GM18499 (cell line): ENCODE data around the gene GATAD2A.

Source experiments
- ATAC-seq: cut with Tn5 transposase; IDR thresholded peaks from one replicate; pipeline ENCODE4 v1.9.1; 2021; ENCODE audit warnings: moderate number of reproducible peaks; ENCODE audit not compliant: insufficient read depth, unreplicated experiment

The GATAD2A gene

DNA sequence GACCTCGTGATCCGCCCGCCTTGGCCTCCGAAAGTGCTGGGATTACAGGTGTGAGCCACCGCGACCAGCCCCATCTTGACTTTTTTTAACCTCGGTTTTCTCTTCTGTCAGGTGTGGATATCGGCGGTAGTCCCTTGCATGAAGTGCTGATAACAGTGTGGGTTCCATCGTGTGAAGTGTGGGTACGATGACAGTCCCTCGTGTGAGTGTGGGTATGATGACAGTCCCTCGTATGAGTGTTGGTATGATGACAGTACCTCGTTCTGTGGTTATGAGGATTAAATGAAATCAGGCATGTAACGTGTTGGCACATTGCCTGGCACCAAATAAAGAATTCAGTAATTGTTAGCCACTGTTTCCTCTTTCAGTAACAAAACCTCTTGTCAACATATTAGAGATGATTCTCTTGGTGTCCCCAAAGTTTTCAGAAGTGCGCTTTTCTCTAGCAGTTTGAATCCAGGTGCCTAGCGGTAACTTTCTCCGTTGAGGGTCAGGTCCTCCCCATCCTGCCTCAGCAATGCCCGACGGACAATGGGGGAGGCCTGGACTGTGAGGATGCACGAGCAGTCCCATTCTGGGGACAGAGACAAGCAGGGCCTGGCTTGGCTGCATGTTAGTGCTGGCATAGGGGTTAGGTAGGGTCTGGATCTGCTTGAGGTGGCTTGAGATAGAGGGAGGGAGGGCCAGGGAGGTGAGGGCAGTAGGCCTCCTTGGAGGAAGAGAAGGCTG, 15.3 kb downstream of the GATAD2A start:
- no peak for ATAC-seq

DNA sequence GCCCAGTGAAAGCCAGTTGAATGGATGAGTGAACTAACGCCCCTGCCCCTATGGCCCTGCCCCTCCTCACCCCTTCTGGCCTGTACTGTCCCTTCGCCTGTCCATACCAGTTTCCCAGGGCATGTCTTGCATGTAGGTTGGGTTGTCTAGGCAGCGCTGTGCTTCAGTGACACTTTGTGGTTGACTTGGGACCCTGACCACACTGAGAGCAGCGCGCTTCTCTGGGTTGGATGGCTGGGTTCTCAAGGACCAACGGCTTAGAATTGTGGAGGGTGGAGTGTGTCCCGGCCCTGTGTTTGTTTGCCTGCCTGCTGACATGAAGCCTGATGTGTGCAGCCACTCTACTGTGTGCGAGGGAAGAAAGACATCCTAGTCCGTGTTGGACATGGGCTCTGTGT, 15.8 kb downstream of the GATAD2A start:
- ATAC-seq = no peak

DNA sequence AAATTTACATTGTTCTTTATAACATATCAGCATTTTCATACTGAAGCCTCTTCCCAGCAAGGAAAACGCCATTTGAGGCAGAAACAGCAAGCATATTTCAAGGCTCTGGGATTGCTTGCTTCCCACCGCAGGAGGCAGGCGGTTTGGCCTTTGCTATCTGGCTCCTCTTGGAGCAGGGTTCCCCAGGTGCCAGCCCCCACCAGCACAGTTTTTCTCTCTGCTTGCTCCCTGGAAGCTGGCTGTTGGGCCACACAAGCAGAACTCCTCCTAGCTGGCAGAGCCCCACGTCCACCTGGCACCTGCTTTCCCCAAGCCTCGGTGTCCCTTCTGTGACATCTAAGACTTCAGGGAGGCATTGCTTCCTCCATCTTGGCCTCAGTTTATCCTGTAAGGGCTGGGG, 16.7 kb downstream of the GATAD2A start:
- ATAC-seq = no peak

DNA sequence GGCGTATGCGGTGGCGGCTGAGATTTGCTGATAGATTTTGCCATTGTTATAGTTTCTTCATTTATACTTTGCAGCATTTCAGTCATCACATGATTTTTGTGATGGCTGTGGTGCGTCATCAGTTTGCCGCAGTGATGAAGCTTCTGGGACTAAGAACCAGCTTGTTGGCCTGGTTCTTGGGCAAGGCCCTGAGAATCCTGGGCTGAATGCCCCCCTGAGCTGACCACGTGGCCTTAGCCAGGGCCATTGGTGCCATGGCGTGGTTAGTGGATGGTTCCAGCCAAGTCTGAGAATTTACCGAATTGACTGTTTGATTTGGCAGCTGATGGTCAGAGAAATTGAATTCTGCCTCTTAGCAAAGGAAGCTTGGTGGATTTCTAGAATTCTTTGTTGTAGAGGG, 17.8 kb downstream of the GATAD2A start:
- no peak for ATAC-seq

DNA sequence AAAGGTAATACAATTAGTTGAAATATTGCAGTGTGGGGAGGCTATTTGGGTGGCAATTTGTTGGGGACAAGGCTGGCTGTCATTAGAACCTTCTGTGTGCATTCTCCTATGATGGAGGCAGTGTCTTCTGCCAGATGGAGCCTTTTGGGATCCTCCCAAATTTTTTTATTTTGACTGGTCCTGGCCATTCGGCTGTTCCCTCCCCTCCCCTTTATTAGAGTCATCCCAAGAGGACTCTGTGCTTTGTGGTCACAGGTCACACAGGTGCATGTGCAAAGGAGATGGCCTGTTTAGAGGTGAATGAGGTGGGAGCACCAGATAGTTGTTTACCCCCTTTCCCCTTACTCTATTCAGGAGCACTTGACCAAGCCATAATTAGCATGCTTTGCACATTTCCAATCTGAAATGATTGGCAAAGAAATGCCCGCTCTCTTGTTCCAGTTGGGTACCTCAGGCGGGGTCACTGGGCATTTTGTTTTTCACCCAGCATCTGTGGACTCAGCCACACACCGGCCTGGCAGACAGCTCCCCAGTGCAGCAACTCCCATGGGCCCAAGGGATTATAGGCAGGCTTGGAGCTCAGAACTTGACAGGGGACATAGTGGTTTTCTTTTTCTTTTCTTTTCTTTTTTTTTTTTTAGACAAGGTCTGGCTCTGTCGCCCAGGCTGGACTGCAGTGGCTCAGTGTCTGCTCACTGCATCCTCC, 19.8 kb downstream of the GATAD2A start:
- no peak for ATAC-seq

DNA sequence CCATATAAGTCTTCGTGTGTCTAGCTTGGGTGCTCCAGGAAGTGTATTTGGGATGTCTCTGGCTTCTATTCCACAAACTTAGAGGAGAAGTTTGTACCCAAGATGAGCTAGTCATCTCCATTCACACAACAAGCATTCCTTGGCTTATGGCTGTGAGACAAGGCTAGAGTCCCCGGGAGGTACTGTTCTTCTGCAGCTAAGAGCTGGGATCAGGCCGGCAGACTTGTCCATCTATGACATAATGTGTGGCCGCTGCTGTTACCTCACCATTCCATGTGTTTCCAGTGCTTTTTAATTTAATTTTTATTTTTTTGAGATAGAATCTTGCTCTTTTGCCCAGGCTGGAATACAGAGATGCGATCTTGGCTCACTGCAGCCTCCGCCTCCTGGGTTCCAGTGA, 20.7 kb downstream of the GATAD2A start:
- ATAC-seq = no peak

DNA sequence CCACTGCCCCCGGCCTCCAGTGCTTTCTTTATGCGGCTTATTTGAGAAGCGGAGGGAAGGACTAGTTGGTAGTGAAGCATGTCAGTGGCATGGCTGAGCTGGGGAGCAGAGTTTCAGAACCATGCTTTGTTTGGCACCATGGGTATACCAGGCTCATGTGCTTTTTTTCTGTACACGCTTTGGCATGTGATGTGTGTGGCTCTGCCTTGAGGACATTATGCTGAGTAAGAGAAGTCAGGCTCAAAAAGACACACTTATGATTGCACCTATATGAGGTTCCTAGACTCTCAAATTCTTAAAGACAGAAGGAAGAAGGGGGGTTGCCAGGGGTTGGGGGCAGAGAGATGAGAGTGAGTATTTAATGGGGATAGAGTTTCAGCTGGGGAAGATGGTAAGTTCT, 21.3 kb downstream of the GATAD2A start:
- ATAC-seq = no peak

DNA sequence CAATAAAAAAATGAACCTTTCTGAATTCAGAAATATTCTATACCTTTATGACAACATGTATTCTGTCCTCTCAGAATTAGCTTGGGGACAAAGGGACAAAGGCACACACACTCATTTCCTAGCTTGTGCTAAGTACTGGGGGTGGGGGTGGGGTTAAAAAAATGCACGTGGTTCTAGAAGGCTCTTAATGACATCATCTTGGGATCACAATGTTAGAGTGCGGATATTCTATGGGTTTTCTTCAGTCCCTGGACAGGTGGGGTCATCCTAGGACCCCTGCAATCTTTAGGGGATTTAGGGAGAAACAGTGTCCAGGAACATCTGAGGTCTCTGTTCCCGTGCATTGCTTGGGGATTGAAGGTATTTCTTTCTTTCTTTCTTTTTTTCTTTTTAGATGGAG, 21.8 kb downstream of the GATAD2A start:
- no peak for ATAC-seq

DNA sequence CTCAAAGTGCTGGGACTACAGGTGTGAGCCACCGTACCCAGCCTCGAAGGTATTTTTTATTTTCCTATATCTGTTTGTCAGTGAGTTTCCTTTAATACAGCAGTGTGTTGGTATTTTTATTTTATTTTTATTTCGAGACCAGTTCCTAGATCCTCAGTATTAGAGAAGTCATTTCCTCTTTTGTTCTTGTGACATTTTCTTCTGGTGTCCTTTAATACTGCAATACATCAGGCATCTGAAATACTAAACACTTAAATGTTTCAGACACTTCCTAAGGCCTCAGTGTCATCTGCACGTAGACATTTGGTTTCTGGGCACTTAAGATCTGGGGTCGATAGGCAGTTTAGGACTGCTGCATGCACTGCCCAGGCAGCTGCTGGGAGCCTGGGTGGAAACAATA, 22.5 kb downstream of the GATAD2A start:
- no peak for ATAC-seq

DNA sequence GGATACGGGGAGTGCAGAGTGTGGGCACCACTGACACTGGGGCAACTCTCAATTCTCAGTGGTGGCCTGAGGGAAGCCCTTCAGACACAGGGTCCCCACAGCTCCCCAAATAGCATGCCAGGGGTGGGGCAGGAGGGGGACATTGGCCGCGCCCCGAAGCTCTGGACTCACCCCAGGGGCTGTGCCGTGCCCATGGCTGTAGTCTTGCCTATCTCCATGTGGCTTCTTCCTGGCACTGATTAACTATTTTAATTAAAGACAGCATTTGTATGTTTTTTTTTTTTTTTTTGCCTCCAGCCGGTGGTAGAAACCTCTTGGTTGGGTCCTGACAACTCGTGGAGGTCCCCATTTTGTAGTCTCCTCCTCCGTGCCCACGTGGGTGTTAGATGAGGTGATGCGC, 23.3 kb downstream of the GATAD2A start:
- no peak for ATAC-seq

DNA sequence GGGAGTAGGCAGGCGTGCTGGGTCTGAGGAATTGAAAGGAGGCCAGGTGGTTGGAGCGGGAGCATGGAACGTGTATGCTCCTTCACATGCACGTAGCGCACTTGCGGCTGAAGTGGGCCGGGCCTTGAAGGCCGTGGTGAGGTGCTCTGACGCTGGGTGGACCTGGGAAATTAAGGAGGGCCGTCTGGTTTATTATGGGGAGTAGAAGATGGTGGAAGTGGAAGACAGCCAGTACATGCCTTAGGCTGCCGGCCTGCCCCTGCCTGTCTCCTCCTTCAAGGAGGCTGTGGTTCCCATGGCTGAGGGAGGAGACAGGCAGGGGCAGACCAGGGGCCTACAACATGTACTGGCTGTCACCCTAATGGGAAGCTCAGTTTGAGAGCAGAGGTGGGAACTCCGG, 23.9 kb downstream of the GATAD2A start:
- ATAC-seq = no peak

DNA sequence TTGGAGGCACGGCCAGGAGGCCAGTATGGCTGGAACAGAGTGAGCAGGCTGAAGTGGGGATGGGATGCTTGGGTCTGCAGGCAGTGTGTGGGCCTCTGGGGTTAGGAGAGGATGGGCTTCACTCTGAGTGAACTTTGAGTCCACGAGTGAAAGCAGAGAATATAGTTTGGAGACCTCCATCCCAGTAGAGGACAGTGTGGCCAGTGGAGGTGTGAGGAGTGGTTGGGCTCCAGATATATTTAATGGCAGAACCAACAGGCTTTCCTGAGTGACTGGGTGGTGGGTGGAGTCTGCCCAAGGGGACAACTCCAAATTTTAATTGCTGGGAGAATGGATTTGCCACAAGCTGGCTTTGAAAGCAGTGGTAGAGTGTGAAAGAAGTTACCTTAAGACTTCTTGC, 27.3 kb downstream of the GATAD2A start:
- no peak for ATAC-seq

DNA sequence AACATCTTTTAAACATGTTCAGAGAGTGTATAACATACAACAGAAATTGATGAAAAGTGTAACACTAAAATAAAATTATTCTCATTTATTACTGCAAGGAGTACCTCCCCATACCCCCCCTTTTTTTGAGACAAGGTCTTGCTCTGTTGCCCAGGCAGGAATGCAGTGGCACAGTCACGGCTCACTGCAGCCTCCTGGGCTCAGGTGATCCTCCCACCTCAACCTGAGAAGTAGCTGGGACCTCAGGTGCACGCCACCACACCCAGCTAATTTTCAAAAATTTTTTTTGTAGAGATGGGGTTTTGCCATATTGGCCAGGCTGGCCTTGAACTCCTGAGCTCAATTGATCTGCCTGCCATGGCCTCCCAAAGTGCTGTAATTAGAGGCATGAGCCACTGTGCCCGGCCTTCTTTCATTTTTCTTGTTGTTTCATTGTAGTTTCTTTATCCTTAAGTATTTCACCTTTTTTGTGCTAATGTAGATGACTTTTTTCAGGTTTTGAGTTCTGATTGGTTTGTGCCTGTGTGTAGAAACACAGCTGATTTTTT, 28.3 kb downstream of the GATAD2A start:
- ATAC-seq = no peak

DNA sequence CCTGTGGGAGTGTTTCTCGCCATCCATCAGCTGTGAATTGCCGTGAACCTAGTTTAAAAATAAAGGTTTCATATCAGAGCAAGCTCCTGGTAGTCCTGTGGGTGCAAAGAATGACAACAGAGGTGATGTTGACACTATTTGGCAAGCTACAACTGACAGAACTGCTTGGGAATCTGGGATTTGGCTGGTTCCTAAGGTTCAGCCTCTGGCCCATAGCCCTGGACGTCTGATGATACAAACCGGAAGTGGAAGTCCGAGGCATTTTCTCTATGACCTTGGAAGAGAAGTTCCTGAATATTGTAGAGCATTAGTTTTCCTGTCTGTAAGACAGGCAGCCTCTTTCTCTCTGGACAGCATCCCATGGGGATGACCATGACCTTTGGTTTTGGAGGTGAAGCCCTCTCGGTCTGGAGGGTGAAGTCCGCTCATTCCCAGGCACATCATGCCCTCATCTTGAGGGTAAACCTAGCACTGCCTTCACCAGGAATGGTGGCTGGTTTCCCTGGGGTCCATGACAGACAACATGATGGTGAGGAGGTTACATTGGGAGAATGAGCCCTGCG, 29.1 kb downstream of the GATAD2A start:
- ATAC-seq = no peak

DNA sequence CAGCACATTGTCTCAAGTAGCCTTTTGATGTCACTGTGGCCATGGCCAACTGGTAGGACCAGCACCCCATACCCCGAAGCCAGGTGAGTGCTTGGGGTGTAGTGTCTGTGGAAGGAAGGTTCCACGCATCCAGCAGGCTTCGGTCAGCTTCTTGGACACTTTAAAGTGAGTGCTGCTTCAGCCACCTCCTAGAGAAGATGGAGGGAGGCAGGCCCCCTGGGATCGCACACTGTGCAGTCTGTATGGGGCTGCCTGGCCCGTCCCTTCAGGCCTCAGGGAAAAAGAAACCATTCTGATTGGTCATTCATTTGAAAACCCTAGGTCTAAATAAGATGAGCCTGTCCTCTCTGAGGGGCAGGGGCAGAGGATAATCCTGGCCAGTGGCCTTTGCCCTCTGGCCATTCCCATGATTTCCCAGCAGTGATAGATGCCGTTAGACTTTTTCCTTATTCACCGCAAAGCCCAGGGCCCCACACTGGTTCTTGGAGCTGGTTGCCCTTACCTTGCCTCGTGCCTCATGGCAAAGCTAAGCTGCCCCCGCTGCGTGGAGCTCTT, 30.7 kb downstream of the GATAD2A start:
- ATAC-seq = no peak

DNA sequence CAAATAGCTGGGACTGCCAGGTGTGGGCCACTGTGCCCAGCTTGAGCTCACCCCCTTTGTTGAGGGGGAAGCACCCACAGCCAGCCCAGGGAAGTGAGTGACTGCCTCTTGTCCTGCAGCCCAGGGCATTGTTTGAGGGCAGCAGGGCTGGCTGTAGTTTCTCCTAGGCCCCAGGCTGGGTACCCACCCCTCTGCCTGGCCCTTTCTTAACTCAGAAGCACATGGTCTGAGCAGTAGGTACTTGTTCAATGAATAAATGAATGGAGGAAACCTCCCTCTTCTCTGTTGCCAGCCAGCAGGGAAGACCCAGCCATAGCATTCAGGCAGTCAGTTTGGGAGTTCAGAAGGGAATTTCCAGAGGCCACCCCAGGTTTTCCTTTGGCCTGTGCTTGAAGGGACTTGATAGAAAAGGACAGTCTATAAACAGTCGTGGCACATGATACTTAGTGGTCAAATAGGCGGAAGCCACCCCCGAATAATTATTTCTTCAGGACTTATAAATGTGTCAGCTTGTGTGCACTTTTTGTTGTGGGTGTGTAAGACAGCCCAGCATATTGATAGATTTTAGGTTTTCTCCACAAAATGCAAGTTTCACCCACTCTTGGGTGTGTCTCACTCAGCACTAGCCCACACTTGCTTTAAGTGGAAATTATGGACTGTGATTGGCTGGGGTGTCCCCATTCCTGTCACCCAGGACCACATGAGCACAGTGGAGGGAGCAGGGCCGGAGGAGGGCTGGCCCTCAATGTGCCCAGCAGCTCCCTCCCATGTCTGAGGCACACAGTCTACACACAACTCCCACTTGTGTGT, 33.1 kb downstream of the GATAD2A start:
- no peak for ATAC-seq

DNA sequence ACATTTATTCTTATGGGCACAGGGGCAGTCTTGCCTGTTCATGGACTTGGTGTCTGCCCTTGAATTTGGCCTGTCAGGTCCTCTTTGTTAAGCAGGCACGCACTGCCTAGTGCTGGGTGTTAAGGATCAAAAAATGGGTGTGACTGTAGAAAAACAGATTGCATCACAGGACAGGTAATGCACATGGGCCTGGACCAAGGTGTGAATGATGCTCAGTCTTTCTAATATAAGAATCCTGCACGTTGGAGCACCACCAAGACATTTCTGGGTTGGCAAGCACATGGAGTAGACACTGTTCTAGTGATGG, 33.7 kb downstream of the GATAD2A start:
- no peak for ATAC-seq

DNA sequence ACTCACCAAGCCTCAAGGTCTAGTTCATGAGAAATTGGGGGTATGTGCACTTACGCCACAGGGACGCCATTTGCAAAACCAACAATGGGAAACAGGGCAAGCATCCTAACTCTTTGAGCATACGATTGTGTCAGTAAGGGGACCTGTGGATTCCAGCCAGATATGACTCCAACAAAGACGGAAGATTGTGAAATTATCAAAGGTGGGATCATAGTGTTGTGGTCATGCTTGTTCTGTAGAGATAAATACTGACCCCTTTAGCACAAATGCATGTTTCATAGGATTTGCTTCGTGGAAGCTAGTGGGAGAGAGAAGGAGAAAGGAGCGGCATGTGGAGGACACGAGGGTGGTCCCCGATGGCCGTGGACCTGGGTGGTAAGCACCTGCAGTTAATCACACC, 37.8 kb downstream of the GATAD2A start:
- ATAC-seq = no peak

DNA sequence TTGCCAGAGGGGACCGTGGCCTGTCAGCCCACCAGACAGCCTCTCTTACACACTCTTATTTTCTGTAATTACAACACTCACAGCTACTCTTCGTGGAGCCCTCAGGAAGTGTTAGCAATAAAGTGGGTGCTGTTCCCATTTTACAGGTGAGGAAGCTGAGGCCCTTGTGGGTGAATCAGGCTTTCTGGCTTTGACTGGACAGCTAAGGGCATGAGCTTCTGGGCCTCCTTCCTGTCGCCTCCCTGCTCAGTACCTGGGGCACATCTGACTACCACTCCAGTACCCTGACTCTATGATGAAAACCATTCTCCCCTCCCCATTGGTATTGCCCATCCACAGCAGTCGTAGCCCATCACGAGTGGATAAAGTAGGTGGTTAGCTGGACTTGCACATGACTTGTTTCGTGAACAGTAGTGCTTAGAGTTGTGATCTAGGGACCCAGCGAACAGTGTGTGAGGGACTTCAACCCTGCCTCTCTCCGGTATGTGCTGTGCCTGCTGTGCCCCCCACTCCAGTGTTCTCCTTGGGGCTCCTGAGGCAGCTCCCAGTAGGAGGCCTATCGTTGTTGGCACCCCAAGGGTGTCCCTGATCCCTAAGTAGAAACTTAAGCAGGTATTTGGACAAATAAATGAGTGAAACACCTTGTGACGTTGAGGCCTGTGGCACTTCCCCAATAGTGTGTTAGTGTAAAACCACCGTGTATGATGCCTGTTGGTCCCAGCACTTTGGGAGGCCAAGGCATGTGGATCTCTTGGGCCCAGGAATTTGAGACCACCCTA, 38.6 kb downstream of the GATAD2A start:
- no peak for ATAC-seq

DNA sequence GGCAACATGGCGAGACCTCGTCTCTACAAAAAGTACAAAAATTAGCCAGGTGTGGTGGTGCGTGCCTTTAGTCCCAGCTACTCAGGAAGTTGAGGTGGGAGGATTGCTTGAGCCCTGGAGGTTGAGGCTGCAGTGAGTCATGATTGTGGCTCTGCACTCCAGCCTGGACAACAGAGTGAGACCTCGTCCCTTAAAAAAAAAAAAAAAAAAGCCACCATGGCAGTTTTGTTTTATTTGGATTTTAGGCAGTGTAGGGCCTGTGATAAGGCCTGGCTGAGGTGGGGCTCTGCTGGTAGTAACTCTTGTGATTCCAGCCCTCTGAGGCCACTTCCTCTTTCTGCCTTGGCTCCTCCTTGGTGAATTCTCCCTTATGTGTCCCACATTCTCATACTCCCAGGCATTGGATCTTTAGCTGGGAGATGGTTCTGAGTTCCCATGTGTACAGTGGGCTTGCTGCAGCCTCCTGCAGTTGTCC, 39.2 kb downstream of the GATAD2A start:
- no peak for ATAC-seq
